GM18907 (cell line): ENCODE results near the gene ALDOA.
A peak's percentile ranks its signal among the peaks of the same experiment; 100 is the strongest.

ENCODE experiments used
- ATAC-seq: cut with Tn5 transposase; IDR thresholded peaks from one replicate; pipeline ENCODE4 v1.9.1; 2021; ENCODE audit warnings: mild to moderate bottlenecking, moderate library complexity; ENCODE audit not compliant: unreplicated experiment

The ALDOA gene

DNA sequence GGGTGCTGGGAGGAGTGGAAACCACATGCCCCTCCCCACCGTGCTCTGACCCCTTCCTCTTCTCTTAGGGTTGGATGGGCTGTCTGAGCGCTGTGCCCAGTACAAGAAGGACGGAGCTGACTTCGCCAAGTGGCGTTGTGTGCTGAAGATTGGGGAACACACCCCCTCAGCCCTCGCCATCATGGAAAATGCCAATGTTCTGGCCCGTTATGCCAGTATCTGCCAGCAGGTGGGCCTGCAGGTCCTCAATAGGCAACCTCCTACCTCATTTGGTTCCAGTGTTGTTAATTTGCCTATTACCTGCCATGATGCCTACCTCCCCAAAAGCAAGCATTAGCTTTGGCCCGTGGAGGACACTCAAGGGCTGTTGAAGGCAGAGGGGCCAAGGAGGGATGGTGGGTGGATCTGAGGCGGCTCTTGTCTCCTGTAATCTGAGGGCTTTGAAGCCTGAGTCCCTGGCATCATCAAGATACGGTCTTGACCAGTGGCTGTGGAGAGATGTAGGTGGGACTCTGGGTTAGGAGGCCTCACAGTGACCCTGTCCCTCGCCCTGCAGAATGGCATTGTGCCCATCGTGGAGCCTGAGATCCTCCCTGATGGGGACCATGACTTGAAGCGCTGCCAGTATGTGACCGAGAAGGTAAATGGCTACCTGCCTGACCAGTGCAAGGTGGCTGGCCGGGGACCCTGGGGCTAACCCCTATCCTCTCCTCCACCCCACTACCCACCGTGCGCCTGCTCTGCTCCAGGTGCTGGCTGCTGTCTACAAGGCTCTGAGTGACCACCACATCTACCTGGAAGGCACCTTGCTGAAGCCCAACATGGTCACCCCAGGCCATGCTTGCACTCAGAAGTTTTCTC lies 3.4 kb downstream of the ALDOA start:
- ATAC-seq: no peak

- ATAC-seq: no peak
Measured at GRCh38 chr16:30069611-30070462, 4.3 kb downstream of the ALDOA start.

DNA sequence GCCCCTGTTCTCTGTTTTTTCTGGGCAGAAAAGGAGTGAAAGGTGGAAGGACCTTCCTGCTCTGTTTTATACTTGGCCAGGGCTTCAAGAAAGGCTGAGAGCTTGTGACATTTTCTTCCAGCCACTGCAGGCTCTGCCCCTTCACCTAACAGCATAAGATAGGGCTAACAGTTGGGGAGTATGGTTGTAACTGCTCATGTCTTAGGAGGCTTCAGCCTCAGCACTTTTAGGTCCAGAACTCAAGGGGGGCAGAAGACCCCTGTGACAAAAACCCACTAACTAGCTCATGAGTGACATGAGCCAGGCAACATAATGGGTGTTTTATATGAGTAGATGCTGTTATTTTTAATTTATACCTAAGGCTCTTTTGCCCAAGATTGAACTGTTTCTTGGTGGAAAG lies 4.9 kb downstream of the ALDOA start:
- no peak for ATAC-seq

DNA sequence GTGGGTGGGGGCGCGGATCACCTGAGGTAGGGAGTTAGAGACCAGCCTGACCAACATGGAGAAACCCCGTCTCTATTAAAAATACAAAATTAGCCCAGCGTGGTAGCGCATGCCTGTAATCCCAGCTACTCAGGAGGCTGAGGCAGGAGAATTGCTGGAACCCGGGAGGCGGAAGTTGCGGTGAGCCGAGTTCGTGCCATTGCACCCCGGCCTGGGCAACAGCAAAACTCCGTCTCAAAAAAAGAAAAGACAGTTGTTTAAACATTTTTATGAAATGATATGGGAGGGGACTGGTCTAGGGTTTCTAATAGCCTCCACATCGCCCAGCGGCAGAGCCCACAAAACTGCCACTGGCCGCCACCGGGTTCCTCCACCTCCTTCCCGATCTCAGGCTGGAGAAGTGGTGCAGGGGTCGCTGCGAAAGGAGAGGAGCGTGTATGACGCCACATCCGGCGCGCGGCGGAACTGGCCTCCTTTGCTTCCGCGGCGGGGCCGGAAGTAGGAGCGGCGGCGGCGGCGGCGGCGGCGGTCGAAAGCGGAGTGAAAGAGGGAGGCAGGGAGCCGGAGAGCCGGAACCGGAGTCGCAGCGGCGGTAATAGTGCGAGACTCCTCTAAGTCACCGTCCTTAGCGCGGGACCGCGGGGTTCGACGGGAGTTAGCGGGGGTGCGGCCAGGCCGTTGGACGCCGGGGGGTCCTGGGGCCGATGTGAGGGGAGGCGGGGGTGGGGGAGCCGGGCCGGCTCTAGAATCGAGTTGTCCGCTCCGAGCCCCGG lies 10.1 kb downstream of the ALDOA start, which contains the start of gene PPP4C:
Gene PPP4C, plus strand, starts transcription at position 492 of the 773 bp plus-strand sequence. CDS start 384 bp downstream, outside the sequence.
- peak; percentile 76 for ATAC-seq

GRCh38 chr16:30076276-30076791 lies 10.8 kb downstream of the ALDOA start:
- ATAC-seq: peak; percentile 32

DNA sequence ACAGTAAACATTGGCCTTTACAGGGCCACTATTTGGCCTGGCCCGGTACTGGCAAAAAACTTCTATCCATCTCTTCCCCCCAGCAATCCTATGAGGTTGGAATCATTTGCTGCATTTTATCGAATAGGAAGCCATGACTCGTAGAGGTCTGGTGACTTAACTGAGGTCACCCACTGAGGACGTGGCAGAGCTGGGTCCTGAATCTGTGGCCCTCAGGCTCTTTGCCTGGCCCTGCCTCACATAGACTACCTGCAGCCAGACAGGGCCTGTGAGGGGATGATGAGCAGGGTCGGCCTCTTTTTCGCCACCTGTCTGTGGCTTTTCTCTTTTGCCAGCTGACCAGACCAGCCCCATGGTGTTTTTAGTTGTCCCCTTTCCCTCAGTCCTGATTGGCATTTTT lies 12.1 kb downstream of the ALDOA start:
- no peak for ATAC-seq

- no peak for ATAC-seq
Measured at GRCh38 chr16:30078744-30079143, 13.2 kb downstream of the ALDOA start.

- no peak for ATAC-seq
Measured at GRCh38 chr16:30079480-30079879, 13.9 kb downstream of the ALDOA start.

DNA sequence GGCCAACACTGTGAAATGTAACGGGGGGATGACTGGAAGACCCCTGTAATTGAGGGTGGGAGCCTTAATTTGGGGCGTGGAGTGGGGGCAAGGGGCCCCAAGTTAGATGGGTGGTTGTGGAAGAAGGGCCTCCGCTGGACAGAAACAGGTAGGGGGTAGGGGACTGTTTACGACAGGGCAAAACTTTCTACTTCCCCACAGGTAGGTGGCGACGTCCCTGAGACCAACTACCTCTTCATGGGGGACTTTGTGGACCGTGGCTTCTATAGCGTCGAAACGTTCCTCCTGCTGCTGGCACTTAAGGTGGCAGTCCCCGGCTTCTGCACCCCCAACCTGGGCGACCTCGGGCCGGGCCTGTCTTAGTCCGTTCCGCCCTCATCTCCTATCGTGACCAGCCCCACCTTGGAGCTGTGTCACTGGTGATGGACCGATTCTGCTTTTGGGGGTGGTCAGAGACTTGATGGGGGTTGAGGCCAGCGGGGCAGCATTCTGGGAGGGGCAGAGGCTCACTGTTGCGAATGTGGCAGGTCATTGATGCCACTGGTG lies 17.1 kb downstream of the ALDOA start:
- no peak for ATAC-seq

DNA sequence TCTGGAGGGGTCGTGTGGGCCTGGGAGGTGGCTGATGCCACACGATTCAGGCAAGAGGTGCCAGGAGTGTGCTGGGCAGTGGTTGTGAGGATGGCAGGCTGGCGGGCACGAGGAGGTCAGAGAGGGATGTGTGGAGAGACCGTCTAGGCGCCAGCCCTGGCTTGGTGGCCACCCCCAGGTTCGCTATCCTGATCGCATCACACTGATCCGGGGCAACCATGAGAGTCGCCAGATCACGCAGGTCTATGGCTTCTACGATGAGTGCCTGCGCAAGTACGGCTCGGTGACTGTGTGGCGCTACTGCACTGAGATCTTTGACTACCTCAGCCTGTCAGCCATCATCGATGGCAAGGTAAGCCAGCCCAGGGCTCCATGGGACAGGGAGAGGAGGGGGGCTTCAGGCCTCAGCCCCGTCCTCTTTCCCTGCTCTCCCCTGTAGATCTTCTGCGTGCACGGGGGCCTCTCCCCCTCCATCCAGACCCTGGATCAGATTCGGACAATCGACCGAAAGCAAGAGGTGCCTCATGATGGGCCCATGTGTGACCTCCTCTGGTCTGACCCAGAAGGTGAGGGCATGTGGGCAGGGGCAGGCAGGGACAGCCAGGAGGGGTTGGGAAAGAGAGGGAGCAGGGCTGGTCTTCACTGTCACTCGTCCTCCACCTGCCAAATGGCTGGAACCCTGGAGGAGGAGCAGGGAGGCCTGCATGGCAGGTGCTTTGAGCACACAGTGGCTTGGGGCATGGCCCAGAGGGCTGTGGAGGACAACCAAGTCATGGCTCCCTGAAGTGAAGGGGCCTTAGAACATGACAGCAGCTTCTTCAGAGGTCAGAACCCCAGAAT lies 17.9 kb downstream of the ALDOA start:
- no peak for ATAC-seq

GRCh38 chr16:30084096-30084815 lies 18.7 kb downstream of the ALDOA start:
- no peak for ATAC-seq

DNA sequence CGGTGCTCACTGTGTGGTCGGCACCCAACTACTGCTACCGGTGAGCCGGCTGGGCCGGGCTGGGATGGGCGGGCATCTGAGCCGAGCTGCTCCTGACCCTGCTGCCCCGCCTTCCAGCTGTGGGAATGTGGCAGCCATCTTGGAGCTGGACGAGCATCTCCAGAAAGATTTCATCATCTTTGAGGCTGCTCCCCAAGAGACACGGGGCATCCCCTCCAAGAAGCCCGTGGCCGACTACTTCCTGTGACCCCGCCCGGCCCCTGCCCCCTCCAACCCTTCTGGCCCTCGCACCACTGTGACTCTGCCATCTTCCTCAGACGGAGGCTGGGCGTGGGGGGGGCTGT lies 19.2 kb downstream of the ALDOA start:
- no peak for ATAC-seq

GRCh38 chr16:30085247-30085646 lies 19.7 kb downstream of the ALDOA start:
- no peak for ATAC-seq

GRCh38 chr16:30085820-30086219 lies 20.3 kb downstream of the ALDOA start:
- no peak for ATAC-seq

DNA sequence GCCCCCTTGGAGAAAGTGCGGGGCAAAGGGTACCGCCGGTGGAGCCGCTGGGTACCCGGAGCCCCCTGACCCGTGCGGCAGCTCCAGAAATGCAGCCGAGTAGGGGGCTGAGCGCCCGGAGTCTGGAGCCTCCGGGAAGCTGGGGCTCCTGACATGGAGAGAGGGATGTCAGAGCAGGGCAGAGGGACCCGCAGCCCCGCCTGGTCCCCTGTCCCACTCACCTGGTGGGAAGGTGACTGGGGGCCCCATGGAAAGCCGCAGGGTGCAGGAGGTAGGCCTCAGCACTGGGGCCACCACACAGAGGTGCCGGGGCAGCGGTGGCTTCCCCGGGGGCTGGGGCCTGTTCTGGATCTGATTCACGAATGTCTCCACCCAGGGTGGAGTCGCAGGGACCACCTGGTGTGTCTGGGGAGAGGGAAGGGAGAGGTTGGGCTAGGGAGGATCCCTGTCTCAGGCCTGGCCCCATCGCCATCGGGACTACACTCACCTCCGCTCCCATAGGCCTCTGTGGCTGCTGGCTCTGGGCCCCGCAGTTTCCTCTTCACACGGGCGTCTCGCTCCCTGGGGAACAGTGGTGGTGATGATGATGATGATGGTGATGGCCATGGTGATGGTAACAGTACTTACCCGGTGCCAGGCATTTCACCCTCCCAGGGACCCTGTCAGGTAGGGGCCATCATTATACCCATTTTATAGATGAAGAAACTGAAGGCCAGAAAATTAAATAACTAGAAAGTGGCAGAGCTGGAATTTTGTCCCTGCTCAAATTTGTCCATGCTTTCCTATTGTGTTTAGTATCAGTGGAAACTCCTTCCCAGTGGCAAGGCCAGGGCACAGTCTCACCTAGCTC lies 21.0 kb downstream of the ALDOA start:
- no peak for ATAC-seq

DNA sequence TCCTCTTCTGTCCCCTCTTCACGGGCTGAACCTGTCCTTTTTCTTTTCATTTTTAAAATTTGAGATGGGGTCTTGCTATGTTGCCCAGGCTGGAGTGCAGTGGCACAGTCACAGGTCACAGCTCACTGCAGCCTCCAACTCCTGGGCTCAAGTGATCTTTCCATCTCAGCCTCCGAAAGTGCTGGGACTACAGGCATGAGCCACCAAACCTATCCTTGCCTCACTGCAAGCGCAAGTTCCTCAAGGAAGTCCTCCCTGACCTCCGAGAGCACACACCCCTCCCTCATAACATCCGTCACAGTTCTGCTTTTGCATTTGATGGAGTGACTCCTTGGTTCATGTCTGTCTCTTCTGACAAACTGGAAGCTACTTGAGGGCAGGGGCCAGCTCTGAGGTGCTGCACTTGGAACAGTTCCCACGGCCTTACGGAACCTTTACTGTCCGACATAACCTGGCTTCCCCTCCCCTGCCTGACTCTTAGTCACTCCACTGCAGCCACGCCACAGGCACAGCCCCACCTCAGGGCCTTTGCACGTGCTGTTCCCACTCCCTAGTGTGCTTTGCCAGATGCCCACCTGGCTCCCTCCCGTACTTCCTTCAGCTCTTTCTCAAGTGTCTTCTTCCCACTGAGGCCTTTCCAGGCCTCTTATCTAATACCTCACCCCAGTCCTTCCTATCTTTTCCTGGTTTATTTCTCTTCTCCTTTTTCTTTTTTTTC lies 21.8 kb downstream of the ALDOA start:
- ATAC-seq: no peak

GRCh38 chr16:30088237-30088831 lies 22.8 kb downstream of the ALDOA start:
- ATAC-seq: no peak
